ENCODE data around the gene CYB561A3.

The CYB561A3 gene, protein sequence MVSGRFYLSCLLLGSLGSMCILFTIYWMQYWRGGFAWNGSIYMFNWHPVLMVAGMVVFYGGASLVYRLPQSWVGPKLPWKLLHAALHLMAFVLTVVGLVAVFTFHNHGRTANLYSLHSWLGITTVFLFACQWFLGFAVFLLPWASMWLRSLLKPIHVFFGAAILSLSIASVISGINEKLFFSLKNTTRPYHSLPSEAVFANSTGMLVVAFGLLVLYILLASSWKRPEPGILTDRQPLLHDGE

DNA sequence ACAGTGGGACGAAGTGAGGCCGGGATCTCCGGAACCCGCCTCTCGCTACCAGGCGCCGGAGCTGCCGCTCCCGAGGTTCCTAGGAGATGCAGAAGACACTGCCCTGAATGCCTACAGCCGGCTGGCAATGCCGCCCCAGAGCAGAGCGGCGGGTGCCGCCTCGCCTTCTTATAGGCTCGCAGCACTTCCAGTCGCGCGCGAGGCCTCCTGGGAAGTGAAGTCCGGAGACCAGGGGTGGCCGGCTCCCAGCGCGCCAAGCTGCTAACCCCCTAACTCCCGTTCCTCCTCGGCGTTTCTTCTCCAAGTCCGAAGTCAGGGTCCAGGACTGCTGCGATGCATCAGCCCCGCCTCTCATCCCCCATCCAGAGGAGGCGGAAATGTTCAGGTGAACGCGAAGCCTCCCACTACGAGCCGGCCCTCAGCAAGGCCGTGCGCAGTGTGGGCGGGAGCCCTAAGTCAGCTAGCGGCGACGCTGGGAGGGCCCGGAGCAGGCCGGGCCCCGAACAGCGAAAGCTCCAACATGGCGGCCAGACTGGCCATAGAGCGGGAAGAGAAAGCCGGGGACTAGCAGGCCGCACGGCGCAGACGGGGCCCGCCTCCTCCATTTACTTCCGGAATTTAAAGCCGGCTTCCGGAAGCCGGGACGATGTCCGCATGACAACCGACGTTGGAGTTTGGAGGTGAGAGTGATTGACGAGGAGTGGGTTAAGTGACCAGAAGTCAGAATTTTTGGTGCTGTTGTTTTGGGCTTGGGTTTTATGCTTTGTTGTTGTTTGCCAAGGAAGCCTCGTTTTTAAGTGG lies at the start of gene CYB561A3, which contains the start of gene TMEM138:
TSS of gene CYB561A3 (minus strand) at position 142 of the 801 bp plus-strand sequence. CDS start 5,169 bp downstream, outside the sequence.
TSS of gene TMEM138 (plus strand) at position 634 of the 801 bp plus-strand sequence. CDS start 2,017 bp downstream, outside the sequence.
- TF ChIP-seq, protein P1, sequence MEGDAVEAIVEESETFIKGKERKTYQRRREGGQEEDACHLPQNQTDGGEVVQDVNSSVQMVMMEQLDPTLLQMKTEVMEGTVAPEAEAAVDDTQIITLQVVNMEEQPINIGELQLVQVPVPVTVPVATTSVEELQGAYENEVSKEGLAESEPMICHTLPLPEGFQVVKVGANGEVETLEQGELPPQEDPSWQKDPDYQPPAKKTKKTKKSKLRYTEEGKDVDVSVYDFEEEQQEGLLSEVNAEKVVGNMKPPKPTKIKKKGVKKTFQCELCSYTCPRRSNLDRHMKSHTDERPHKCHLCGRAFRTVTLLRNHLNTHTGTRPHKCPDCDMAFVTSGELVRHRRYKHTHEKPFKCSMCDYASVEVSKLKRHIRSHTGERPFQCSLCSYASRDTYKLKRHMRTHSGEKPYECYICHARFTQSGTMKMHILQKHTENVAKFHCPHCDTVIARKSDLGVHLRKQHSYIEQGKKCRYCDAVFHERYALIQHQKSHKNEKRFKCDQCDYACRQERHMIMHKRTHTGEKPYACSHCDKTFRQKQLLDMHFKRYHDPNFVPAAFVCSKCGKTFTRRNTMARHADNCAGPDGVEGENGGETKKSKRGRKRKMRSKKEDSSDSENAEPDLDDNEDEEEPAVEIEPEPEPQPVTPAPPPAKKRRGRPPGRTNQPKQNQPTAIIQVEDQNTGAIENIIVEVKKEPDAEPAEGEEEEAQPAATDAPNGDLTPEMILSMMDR (IDR thresholded peaks at IDR 0.05; ENCODE audit: borderline replicate concordance, insufficient read depth, low read depth, low read length) = no peak
- peak within 1 kb of the TSS; percentile 93 for H3K4me3 ChIP-seq (ENCODE audit: low read depth, low read length)

DNA sequence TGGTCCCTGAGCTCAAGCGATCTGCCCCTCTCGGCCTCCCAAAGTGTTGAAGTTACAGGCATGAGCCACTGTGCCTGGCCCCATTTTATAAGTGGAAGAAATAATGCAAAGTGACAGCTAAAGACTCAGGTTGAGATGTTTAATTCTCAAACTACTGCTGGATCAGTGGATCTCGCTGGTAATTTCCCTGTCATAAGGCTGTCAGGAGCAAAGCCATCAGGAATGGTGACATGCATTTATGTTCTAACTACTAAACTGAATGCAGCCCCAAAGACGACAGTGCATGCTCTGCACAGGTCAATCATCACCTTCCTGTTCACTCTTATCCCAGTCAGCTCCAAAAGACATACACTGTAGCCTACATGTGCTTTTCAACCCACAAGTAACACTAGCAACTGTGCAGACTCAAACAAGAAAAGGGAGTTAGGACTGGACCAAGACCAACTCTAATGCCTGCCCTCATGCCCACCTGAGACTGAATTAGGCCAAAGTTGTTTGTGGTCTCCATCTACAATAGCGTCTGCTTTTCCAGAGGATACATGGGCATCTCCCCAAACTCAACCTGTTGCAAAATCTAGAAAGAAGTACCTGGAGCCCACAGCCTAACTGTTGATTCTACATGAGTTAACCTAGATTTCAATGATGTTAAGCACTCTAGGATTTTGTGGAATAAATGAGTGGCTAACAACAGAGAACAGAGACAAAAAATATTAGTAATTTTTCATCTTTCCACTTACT lies 45.5 kb upstream of the CYB561A3 start:
- TF ChIP-seq, protein P1 (IDR thresholded peaks at IDR 0.05; ENCODE audit: borderline replicate concordance, insufficient read depth, low read depth, low read length) = no peak
- H3K4me3 ChIP-seq (ENCODE audit: low read depth, low read length) = no peak overlapping the region

DNA sequence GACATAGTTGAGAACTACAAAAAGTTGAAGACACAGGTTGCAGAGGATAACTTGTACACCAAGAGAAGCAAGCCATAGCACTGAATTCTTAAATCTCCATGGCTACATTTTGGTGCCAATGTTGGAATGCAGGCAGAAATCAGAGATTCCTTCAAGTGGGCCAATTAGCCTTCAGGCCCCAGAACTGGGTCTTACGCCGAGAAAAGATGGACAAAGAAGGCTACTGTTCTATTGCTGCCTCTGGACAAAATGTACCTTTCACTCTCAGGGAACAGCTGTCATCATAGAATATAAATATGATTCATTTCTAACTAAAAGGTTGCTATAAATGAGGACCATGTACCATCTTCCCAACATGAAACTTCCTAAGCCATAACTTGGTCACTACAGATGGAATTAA lies 44.4 kb upstream of the CYB561A3 start:
- TF ChIP-seq, protein P1 (IDR thresholded peaks at IDR 0.05; ENCODE audit: borderline replicate concordance, insufficient read depth, low read depth, low read length) = no peak
- no peak overlapping the region for H3K4me3 ChIP-seq (ENCODE audit: low read depth, low read length)

DNA sequence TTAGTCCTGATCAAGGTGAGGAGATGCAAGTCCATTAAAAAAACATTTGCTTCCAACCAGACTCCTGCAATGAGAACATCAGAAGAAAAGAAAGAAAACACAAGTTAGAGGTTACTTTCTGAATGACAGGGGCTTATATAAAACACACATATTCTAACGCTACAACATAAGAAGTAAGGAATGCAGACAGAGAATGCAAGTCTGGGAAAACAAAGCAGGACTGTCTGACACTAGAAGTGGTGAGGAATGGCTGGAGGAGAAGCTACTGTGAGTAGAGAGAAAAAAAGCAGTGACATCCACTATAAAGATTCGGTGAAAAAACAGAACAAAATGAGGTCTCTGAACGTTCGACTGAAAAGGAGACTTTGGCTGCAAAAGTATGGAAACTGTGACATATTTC lies 43.0 kb upstream of the CYB561A3 start:
- TF ChIP-seq, protein P1 (IDR thresholded peaks at IDR 0.05; ENCODE audit: borderline replicate concordance, insufficient read depth, low read depth, low read length) = no peak
- H3K4me3 ChIP-seq (ENCODE audit: low read depth, low read length) = no peak overlapping the region

DNA sequence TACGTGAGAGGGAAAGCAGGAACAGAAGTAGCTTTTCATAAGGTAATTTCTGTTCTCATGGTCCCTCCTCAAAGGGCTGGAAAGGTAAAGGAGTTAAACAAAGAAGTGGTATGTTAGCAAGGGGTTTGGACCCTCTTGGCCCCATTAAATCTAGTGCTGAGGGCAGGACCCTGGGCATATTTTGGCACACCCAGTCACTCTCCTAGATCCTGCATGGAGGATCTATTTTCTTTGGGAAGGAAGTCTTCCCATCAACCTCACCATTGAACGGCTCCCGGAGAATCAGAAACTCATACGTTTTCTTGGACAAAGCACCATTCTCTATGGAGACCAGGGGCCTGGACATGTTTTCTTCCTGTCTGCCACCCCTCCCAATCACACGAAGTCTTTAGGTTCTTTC lies 42.4 kb upstream of the CYB561A3 start:
- TF ChIP-seq, protein P1 (IDR thresholded peaks at IDR 0.05; ENCODE audit: borderline replicate concordance, insufficient read depth, low read depth, low read length) = no peak
- no peak overlapping the region for H3K4me3 ChIP-seq (ENCODE audit: low read depth, low read length)

DNA sequence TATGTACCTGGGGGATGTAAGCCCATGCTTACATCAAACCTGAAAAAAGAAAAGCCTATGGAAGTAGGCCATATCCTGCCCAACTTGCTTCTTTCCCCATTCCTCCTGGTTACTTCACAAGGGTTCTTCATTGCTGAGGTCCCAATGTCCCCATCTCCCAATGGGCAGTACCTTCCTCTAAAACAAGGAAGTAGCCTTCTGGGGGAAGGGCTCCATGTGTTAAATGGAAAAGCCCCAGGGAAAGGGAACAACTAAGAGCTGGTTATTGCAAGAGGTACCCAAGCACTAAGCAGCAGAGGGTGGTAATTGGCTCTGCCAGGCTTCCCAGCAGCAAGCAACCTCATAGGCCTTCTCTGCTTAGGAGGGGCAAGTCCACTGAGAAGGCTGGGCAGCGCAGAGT lies 42.0 kb upstream of the CYB561A3 start:
- H3K4me3 ChIP-seq (ENCODE audit: low read depth, low read length) = no peak overlapping the region
- TF ChIP-seq, protein P1 (IDR thresholded peaks at IDR 0.05; ENCODE audit: borderline replicate concordance, insufficient read depth, low read depth, low read length) = no peak
